Omental fat pad (tissue), 4 donors: ENCODE data around the gene FAM98B. TPM values are rescaled to one million over a fixed set of nuclear protein-coding genes. Genes with fewer than 3 reads are reported as not detected.
A peak's percentile ranks its signal among the peaks of the same experiment; 100 is the strongest.

Experiments used
- ATAC-seq: fragments of 150-250 bp; one replicate; pipeline ENCODE4 v1.9.1; 2016; ENCODE audit warnings: mild to moderate bottlenecking, moderate library complexity; ENCODE audit not compliant: low FRiP score
- DNase-seq: peaks from one replicate; pipeline ENCODE4 v3.0.0-alpha.2; 2019; ENCODE audit warnings: low spot score
- CTCF ChIP-seq, 3 donors: fragments of 450-650 bp; IDR thresholded peaks; one replicate each; pipeline ENCODE4 v1.5.1; 2016 to 2017; ENCODE audit warnings: antibody characterized with exemption in 3 of 3, mild to moderate bottlenecking in 3 of 3, moderate library complexity in 2 of 3
- total RNA-seq, 4 donors: library from RNA; depleted of rRNA; stranded (reverse); fragments of >200 nt; gene quantifications; one replicate each; pipeline ENCODE4 v1.1.0, GENCODE V29; 2016

The FAM98B gene
- total RNA-seq = 10 to 100 TPM in 2 of 4 donors, 1 to 10 TPM in 2; 7.6 to 18.3 (median 10.7) TPM

DNA sequence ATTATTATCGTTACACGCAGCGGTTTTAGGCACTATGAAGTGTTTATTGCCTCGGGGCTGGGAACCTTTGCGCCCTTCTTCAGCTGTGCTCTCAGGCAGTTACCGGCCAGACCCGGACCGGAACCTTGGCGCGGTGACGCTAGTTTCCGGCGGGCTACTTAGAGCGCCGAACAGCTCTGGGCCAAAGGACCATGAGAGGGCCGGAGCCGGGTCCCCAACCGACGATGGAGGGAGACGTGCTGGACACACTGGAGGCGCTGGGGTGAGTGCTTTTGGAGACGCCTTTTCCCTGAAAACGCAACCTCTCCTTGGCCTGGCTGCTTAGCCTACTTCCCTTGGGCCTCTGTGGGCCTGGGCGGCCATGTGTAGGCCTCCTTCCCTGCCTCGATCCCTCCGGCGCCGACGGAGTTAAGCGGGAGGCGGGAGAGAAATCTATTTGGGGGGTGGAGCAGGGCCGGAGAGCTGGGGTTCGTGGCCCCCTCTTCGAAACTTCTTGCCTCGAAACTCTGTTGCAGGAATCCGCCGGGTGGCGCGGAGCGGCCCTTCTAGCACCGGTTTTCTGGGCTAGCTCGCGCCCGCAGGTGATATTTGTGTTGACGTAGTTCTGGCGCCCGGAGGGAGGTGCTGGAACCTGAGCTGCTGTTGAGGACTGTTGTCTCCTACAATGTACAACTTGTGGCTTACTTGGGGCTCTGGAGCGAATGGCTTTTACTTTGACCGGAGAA is at the start of gene FAM98B:
TSS of gene FAM98B (plus strand) at position 157 of the 725 bp plus-strand sequence. CDS start at position 192, 35 bp downstream.
- peak; percentile 99 for ATAC-seq
- TF ChIP-seq CTCF (IDR thresholded peaks at IDR 0.05) = no peak

DNA sequence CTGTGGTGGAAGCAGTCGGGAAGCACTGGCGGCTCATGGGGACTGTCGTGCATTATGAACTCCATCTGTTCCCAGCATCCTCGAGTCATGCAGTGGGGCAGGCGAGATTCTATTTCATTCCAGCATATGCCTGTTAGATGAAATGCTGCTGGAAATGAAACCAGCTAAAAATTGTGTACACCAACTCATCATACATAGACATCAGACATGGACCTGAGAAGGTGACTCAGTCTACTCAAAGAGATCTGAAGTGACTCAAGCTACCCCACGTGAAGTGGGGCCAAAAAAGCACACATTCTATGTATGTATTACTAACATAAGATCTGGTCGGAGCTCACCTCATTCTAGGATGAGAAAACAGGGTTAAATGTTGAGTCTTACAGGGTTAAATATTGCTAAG is 47.5 kb upstream of the FAM98B start:
- TF ChIP-seq CTCF (IDR thresholded peaks at IDR 0.05) = no peak
- DNase-seq = no peak
- ATAC-seq = no peak

More for the DNA sequence above, at the start of gene FAM98B:
- peak; percentile 68 for DNase-seq

DNA sequence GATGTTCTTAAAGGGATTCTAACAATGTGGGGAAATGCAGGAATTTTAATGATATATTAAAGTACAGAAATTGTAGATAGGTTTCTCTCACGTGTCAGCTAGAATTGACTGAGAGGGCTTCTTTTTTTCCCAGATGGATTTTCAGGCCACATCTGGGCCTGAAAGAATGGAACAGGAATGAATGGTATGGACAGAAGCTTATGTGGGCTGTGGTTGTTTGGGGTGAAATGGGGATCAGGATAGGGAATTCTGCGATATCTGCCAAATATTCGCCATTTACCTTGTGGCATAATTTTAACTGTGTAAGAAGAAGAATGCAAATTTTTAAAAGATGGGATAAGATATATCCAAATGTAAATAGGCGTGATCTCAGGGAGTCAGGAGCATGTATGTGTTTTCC is 45.4 kb upstream of the FAM98B start:
- no peak for TF ChIP-seq CTCF (IDR thresholded peaks at IDR 0.05)
- DNase-seq = no peak
- no peak for ATAC-seq

- no peak for TF ChIP-seq CTCF (IDR thresholded peaks at IDR 0.05)
- no peak for DNase-seq
- ATAC-seq = no peak
These were observed 42.0 kb upstream of the FAM98B start for GRCh38 chr15:38411902-38412301.

DNA sequence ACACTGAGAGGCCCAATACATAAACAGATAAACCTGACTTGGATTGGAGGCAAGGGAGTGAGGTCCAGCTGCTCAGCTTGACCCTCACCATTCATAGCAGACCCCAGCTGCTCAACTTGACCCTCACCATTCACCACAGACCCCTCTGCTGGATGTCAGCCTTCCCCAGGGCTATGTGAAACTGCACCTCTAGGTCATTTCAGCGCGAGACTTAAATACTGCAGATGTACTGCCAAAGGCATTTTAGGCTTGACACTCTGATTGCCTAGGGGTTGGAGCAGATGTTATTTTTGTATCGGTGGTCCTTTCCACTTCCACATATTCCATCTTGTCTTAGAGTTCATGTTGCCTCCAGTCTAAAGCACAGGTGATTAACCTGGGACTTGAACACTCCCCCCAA is 41.5 kb upstream of the FAM98B start:
- ATAC-seq = no peak

GRCh38 chr15:38414357-38414756 is 39.6 kb upstream of the FAM98B start:
- DNase-seq (no peak), ATAC-seq (no peak)
- no peak for TF ChIP-seq CTCF (IDR thresholded peaks at IDR 0.05)

More for the DNA sequence above, 41.5 kb upstream of the FAM98B start:
- no peak for DNase-seq
- TF ChIP-seq CTCF (IDR thresholded peaks at IDR 0.05) = no peak

DNA sequence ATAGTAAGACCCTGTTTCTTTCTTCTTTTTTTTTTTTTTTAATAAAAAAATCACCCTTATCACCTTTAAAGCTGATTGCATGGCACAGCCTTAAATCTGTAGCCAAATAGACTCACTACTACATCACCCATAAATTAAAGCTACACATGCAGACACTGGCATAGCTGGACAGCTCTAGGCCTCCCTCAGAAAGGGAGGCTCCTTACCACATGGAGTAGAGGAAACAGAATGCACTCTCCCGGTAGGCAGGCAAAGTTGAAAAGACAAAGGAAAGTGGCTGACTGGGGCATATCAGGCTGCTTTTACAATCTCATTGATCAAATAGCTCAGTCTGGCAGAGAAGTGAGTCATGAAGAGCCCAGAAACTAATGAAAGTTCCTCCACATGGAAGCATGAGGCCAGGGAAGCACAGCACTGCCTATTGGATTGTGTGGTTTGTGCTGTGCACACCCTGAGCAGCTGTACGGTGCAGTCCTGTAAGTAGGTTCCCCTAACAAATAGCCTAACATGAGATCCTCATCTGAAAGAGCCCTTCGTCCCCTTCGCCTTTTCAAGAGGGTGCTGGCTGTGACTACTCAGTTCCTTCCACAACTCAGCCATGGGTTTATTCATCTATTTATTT is 32.7 kb upstream of the FAM98B start:
- TF ChIP-seq CTCF (IDR thresholded peaks at IDR 0.05) = no peak
- DNase-seq = no peak

More for the DNA sequence above, 32.7 kb upstream of the FAM98B start:
- ATAC-seq = no peak
